ENCODE measurements around the gene MED13L.

Gene MED13L

GRCh38 chr12:116249938-116250337, 27.6 kb downstream of the MED13L start:
- no peak overlapping the region for H3K4me3 Mint-ChIP-seq

GRCh38 chr12:116248930-116249329, 28.6 kb downstream of the MED13L start:
- no peak overlapping the region for H3K4me3 Mint-ChIP-seq
- H3K9me3 Mint-ChIP-seq: peaks cover 51% of the 10 kb centered on the region
- H3K27ac Mint-ChIP-seq: no peak overlapping the region
- peaks cover 40% of the 10 kb centered on the region for H3K4me1 Mint-ChIP-seq
- no peak for DNase-seq
- peaks cover 2% of the 10 kb centered on the region for H3K27me3 Mint-ChIP-seq (ENCODE audit: low read depth, poor library complexity)
- H3K36me3 Mint-ChIP-seq (ENCODE audit: low read depth): peaks cover 49% of the 10 kb centered on the region
- TF ChIP-seq, protein P1, sequence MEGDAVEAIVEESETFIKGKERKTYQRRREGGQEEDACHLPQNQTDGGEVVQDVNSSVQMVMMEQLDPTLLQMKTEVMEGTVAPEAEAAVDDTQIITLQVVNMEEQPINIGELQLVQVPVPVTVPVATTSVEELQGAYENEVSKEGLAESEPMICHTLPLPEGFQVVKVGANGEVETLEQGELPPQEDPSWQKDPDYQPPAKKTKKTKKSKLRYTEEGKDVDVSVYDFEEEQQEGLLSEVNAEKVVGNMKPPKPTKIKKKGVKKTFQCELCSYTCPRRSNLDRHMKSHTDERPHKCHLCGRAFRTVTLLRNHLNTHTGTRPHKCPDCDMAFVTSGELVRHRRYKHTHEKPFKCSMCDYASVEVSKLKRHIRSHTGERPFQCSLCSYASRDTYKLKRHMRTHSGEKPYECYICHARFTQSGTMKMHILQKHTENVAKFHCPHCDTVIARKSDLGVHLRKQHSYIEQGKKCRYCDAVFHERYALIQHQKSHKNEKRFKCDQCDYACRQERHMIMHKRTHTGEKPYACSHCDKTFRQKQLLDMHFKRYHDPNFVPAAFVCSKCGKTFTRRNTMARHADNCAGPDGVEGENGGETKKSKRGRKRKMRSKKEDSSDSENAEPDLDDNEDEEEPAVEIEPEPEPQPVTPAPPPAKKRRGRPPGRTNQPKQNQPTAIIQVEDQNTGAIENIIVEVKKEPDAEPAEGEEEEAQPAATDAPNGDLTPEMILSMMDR (IDR thresholded peaks at IDR 0.05): no peak

More at GRCh38 chr12:116249938-116250337, 27.6 kb downstream of the MED13L start:
- Mint-ChIP-seq H3K27me3 (ENCODE audit: low read depth, poor library complexity) (peaks cover 2% of the 10 kb centered on the region), H3K36me3 (ENCODE audit: low read depth) (peaks cover 59% of the 10 kb centered on the region), H3K27ac (no peak overlapping the region), H3K4me1 (peaks cover 30% of the 10 kb centered on the region), H3K9me3 (peaks cover 61% of the 10 kb centered on the region)
- TF ChIP-seq, protein P1 (IDR thresholded peaks at IDR 0.05): no peak
- no peak for DNase-seq

DNA sequence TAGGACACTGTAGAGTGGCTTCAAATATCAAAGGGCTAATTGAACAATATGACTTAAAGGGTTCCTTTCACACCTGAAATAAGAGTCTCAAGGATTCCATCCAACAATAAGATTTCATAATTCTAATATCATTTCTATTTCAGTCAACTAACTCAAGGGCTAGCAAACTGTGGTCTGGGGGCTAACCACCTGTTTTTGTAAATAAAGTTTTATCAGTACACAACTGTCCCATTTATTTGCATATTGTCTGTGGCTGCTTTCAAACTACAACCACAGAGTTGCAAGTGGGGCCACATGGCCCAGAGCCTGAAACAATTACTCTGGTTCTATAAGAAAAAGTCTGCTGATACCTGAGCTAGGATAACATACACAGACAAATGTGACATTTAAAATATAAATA, 29.1 kb downstream of the MED13L start:
- Mint-ChIP-seq H3K36me3 (ENCODE audit: low read depth) (peaks cover 46% of the 10 kb centered on the region), H3K9me3 (peaks cover 48% of the 10 kb centered on the region), H3K27ac (no peak overlapping the region), H3K4me3 (no peak overlapping the region), H3K4me1 (peaks cover 45% of the 10 kb centered on the region), H3K27me3 (ENCODE audit: low read depth, poor library complexity) (peaks cover 2% of the 10 kb centered on the region)
- no peak for DNase-seq
- TF ChIP-seq, protein P1 (IDR thresholded peaks at IDR 0.05): no peak

- Mint-ChIP-seq H3K4me1 (peaks cover 47% of the 10 kb centered on the region), H3K27me3 (ENCODE audit: low read depth, poor library complexity) (peaks cover 2% of the 10 kb centered on the region), H3K36me3 (ENCODE audit: low read depth) (peaks cover 35% of the 10 kb centered on the region), H3K4me3 (no peak overlapping the region), H3K27ac (no peak overlapping the region), H3K9me3 (peaks cover 37% of the 10 kb centered on the region)
- TF ChIP-seq, protein P1 (IDR thresholded peaks at IDR 0.05): no peak
- DNase-seq: no peak
These were observed 30.1 kb downstream of the MED13L start for GRCh38 chr12:116247377-116247776.

GRCh38 chr12:116246490-116247179, 30.9 kb downstream of the MED13L start:
- peaks cover 2% of the 10 kb centered on the region for H3K27me3 Mint-ChIP-seq (ENCODE audit: low read depth, poor library complexity)
- TF ChIP-seq, protein P1 (IDR thresholded peaks at IDR 0.05): no peak
- no peak overlapping the region for H3K27ac Mint-ChIP-seq
- peaks cover 28% of the 10 kb centered on the region for H3K36me3 Mint-ChIP-seq (ENCODE audit: low read depth)
- H3K4me1 Mint-ChIP-seq: peaks cover 47% of the 10 kb centered on the region
- H3K4me3 Mint-ChIP-seq: no peak overlapping the region
- no peak for DNase-seq
- peaks cover 30% of the 10 kb centered on the region for H3K9me3 Mint-ChIP-seq

GRCh38 chr12:116245189-116245588, 32.3 kb downstream of the MED13L start:
- peaks cover 28% of the 10 kb centered on the region for H3K9me3 Mint-ChIP-seq
- H3K36me3 Mint-ChIP-seq (ENCODE audit: low read depth): peaks cover 31% of the 10 kb centered on the region
- TF ChIP-seq, protein P1 (IDR thresholded peaks at IDR 0.05): no peak
- H3K27ac Mint-ChIP-seq: no peak overlapping the region
- H3K4me3 Mint-ChIP-seq: no peak overlapping the region
- DNase-seq: no peak
- H3K27me3 Mint-ChIP-seq (ENCODE audit: low read depth, poor library complexity): peaks cover 2% of the 10 kb centered on the region
- H3K4me1 Mint-ChIP-seq: peaks cover 47% of the 10 kb centered on the region

All from nephron progenitor cell (in vitro differentiated cells).